ENCODE measurements around the gene C16orf89.

The C16orf89 gene

GRCh38 chr16:5010576-5011329, 55.0 kb downstream of the C16orf89 start:
- Histone ChIP-seq H3K9me3 (no peaks in the 10 kb centered on the region), H3K27ac (no peak overlapping the region), H3K4me3 (no peak overlapping the region), H3K27me3 (peaks cover 0 to 14% of the 10 kb centered on the region in 2 donors), H3K4me1 (no peaks in the 10 kb centered on the region), H3K36me3 (no peaks in the 10 kb centered on the region)
- no peak for DNase-seq
- TF ChIP-seq CTCF (IDR thresholded peaks at IDR 0.05), result no peak
- intact Hi-C loops (cut with DNase I; ENCODE audit: low total_unique reads), result no loop called here

- H3K4me1 ChIP-seq, result no peaks in the 10 kb centered on the region
- H3K27ac ChIP-seq, result no peak overlapping the region
- TF ChIP-seq CTCF (IDR thresholded peaks at IDR 0.05), result no peak
- H3K9me3 ChIP-seq, result no peaks in the 10 kb centered on the region
- peaks cover 0 to 24% of the 10 kb centered on the region in 2 donors for H3K27me3 ChIP-seq
- H3K36me3 ChIP-seq, result no peaks in the 10 kb centered on the region
- intact Hi-C loops (cut with DNase I; ENCODE audit: low total_unique reads), result no loop called here
- no peak for DNase-seq
- no peak overlapping the region for H3K4me3 ChIP-seq
These were observed 57.4 kb downstream of the C16orf89 start for GRCh38 chr16:5008311-5008731.

- no peak overlapping the region for H3K27ac ChIP-seq
- TF ChIP-seq CTCF (IDR thresholded peaks at IDR 0.05), result no peak
- H3K36me3 ChIP-seq, result no peaks in the 10 kb centered on the region
- no peak overlapping the region for H3K4me3 ChIP-seq
- H3K27me3 ChIP-seq, result peaks cover 0 to 28% of the 10 kb centered on the region in 2 donors
- intact Hi-C loops (cut with DNase I; ENCODE audit: low total_unique reads), result no loop called here
- DNase-seq, result no peak
- H3K4me1 ChIP-seq, result no peaks in the 10 kb centered on the region
- H3K9me3 ChIP-seq, result no peaks in the 10 kb centered on the region
These were observed 58.5 kb downstream of the C16orf89 start for GRCh38 chr16:5007256-5007655.

GRCh38 chr16:5006348-5007193, 59.2 kb downstream of the C16orf89 start:
- no peaks in the 10 kb centered on the region for H3K9me3 ChIP-seq
- no peaks in the 10 kb centered on the region for H3K4me1 ChIP-seq
- H3K4me3 ChIP-seq, result no peak overlapping the region
- intact Hi-C loops (cut with DNase I; ENCODE audit: low total_unique reads), result no loop called here
- no peak for DNase-seq
- no peak for TF ChIP-seq CTCF (IDR thresholded peaks at IDR 0.05)
- H3K27me3 ChIP-seq, result peaks cover 0 to 23% of the 10 kb centered on the region in 2 donors
- no peaks in the 10 kb centered on the region for H3K36me3 ChIP-seq
- H3K27ac ChIP-seq, result no peak overlapping the region

- Histone ChIP-seq H3K4me1 (no peaks in the 10 kb centered on the region), H3K27ac (no peak overlapping the region), H3K9me3 (no peaks in the 10 kb centered on the region), H3K36me3 (no peaks in the 10 kb centered on the region), H3K27me3 (peaks cover 0 to 19% of the 10 kb centered on the region in 2 donors), H3K4me3 (no peak overlapping the region)
- DNase-seq, result no peak
- TF ChIP-seq CTCF (IDR thresholded peaks at IDR 0.05), result no peak
- intact Hi-C loops (cut with DNase I; ENCODE audit: low total_unique reads), result no loop called here
These were observed 59.8 kb downstream of the C16orf89 start for GRCh38 chr16:5005916-5006315.
